NCI-H748 (cell line): Measurements from ENCODE around the gene DDX4.

ENCODE experiments used
- DNase-seq: peaks from one replicate; lab custom pipeline; 2025; ENCODE audit not compliant: unreplicated experiment; lab: John Stamatoyannopoulos, UW

Gene DDX4

GRCh38 chr5:55820488-55820887 is 82.6 kb downstream of the DDX4 start:
- DNase-seq: no peak

DNA sequence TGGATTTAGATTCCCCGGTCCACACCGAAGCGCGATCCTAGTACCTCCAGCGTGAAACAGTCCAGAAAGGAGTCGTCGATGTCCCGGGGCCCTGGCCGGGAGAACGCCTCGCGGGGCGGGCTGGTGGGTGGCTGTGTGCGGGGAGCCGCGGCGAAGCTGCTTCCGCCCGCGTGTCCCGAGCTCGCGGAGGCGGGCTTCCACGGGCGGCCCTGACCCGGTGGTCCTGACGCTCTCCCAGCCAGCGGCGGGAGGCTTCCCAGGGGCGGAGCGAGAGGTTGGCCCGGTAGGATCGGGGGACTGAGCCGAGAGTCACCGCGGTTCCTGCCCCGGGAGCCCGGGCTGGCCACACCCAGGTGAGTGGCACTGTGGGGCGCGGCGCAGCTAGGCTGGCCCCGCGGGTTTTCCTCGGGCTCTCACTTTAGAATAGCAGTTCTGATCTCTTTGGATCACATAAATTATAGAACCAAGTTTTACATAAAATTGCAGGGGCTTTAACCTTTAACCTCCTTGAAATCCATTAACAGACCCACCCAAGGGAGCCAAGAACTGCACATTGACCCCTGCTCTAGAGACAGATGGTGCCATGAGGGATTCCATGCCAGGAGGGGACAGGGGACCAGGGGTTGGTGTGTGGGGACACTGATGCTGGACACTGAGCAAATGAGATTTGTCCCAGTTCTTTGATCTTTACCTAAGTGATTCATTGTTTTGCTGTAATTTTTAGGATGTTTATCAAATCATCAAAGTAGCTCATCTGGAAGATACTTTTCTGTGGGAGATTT is 84.1 kb downstream of the DDX4 start:
- no peak for DNase-seq

DNA sequence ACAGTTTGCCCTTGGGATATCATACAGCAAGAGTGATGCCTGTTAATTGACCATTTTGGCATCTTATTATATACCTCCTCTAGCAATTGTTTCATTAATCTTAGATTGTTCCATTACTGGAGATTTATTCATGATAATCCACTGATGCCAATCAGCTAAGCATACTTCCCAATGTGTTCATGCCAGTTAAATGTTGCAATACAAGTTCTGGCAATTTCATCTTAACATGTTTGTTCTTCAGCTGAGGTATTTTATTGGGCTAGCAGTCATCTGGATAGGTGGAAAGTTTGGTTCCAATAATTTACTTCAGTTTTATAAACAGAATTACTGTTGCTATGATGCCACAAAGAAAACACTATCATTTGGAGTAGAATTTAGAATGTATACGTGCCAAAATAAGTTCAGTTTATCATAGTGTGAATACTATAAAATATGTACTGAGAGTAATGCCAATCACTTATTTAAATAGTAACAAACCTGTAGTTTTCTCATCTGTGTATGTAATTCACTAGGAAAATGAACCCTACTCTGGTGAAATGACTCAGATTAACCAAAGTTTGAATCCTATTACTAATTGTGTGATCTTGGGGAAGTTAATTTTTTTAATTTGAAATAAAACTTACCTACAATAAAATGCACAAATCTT is 85.4 kb downstream of the DDX4 start:
- DNase-seq: no peak

- no peak for DNase-seq
These were observed 92.1 kb downstream of the DDX4 start for GRCh38 chr5:55829956-55830355.

DNA sequence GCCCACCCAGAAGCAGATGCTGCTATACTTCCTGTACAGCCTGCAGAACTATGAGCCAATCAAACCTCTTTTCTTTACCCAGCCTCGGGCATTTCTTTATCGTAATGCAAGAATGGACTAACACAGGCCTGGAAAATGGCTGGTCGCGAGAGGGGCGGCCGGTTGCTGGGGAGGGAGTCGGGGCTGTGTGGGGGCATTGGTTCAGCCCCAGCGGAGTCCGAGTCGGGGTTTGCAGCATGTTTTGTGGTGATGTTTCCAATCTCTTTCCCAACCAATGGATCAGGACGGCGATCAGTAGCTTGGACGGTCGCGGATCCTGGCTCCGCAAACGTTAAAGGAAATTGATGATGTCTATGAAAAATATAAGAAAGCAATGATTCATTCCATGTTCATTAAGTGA is 94.6 kb downstream of the DDX4 start:
- DNase-seq: no peak

- DNase-seq: no peak
These were observed 98.3 kb downstream of the DDX4 start for GRCh38 chr5:55836191-55836590.

DNA sequence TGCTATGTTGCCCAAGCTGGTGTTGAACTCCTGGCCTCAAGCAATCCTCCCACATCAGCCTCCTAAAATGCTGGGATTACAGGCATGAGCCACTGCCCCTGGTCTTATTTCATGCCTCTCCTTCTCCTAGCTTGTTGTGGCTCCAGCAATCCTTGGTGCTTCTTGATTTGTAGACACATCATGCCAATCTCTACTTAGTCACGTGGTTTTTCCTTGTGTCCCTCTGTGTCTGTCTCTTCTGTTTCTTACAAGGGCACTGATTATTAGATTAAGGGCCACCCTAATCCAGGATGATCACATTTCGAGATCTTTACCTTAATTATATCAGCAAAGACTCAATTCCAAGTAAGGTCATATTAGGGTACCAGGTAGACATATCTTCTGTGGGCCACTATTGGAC is 104.1 kb downstream of the DDX4 start:
- no peak for DNase-seq

DNA sequence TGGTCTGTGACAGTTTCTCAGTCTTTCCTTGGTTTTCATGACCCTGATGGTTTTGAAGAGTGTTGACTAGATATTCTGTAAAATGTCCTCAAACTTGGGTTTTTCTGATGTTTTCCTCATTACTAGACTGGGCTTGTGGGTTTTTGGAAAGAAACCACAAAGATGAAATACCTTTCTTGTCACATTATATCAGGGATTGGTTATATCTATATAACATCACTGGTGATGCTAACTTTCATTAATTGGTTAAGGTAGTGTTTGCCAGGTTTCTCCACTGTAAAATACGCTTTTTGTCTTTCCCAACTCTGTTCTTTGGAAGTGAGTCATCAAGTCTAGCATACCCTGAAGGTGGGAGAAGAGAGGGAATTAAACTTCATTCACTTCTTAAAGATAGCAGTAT is 110.0 kb downstream of the DDX4 start:
- no peak for DNase-seq

- no peak for DNase-seq
These were observed 110.9 kb downstream of the DDX4 start for GRCh38 chr5:55848783-55849182.

DNA sequence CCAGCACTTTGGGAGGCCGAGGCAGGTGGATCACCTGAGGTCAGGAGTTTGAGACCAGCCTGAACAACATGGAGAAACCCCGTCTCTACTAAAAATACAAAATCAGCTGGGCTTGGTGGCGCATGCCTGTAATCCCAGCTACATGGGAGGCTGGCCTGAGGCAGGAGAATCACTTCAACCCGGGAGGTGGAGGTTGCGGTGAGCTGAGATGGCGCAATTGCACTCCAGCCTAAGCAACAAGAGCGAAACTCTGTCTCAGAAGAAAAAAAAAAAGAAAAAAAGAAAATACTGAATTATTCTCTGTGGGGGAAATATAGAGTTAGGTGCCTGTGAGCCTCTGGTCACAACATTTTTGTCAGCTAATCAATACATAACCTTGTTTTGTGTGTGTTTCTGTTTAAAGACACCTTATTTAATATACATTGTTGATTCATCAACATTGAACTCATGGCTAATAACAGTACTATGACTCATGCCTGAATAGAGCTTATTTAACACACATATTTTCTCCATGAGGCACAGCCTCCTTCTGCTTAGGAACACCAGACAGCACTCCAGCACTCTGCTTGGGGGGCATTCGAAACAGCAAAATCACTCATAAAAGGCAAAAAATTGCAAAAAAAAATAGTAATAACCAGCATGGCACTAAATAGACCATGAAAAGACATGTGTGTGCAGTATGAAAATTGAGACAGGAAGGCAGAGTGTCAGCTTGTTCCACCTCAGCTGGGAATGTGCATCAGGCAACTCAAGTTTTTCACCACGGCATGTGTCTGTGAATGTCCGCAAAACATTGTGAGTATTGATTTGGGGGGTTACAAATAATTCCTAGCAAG is 113.2 kb downstream of the DDX4 start, which contains the start of gene IL31RA:
IL31RA (plus strand) TSS at position 519 of the 836 bp plus-strand sequence; CDS start at position 733, 214 bp downstream.
- DNase-seq: no peak

DNA sequence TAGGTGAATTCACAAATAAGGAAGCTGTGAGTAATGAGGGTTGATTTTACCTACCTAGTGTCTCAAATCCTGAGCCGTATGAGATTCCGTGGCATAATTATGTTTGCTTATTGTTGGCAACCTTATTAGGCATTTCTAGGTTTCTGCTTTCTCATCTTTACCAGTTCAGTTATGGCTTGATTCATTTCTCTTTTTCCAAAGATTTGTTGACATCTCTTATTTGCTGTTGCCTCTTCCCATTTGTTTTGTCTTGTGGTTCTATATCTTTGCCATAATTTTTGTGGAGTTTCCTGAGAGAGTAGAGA is 113.8 kb downstream of the DDX4 start:
- DNase-seq: no peak

DNA sequence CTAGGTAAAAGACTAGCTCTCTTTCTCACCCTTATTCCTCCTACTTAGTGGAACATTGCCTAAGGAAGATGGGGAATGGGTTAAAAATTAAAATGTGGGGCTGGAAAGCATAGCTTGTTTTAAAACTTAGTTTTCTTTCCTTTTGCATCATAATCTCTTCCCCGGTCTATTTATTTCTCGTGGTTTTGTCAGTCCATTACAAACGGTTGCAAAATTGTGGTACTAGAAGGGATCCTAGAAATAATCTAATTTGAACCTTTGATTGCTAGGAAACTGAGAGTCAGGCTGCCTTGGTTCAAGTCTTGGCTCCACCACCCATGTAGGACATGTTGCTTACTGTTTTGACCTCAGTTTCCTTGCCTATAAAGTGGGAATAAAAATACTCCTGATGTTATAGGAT is 114.6 kb downstream of the DDX4 start:
- no peak for DNase-seq

- no peak for DNase-seq
These were observed 115.3 kb downstream of the DDX4 start for GRCh38 chr5:55853041-55853670.

DNA sequence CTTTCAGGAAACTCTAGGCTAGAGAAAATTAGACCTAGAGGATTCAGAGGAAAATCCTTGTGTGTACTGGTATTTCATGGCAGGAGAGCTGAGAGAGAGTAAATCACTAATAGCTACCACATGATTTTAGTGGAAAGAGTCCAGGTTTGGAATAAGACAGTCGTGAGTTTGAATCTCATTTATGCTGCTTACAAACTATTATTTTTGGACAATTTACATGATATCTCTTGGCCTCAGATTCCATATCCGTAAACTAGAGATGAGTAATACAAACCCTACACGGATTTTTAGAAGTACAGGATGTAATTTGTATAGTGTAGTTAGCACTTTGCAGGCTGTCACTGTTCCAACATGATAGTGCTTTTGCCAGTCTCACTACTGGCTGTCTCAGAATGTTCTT is 116.0 kb downstream of the DDX4 start:
- DNase-seq: no peak

GRCh38 chr5:55855509-55855908 is 117.6 kb downstream of the DDX4 start:
- no peak for DNase-seq

GRCh38 chr5:55856516-55857246 is 118.8 kb downstream of the DDX4 start:
- DNase-seq: no peak

- no peak for DNase-seq
These were observed 119.4 kb downstream of the DDX4 start for GRCh38 chr5:55857247-55857640.

- DNase-seq: no peak
These were observed 120.2 kb downstream of the DDX4 start for GRCh38 chr5:55858104-55858503.

DNA sequence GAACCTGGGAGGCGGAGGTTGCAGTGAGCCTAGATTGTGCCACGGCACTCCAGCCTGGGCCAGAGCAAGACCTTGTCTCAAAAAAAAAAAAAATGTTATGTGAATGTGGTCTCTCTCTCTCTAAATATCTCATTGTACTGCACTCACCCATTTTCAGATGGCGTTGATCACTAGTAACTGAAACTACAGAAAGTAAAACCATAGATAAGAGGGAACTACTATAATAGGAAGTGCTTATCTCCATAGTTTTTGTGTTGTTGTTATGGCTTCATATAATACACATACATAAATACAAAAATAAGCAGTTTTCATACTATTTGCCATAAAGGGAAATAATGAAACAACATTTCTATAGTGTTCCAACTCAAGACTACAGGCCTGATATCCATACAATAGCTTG is 122.4 kb downstream of the DDX4 start:
- DNase-seq: no peak

GRCh38 chr5:55860709-55861108 is 122.8 kb downstream of the DDX4 start:
- DNase-seq: no peak
